NCI-H1436 (cell line): ENCODE measurements around the gene MND1.
A peak's percentile ranks its signal among the peaks of the same experiment; 100 is the strongest.

Source experiments
- DNase-seq: peaks from one replicate; lab custom pipeline; 2025; lab: John Stamatoyannopoulos, UW

MND1 gene, protein sequence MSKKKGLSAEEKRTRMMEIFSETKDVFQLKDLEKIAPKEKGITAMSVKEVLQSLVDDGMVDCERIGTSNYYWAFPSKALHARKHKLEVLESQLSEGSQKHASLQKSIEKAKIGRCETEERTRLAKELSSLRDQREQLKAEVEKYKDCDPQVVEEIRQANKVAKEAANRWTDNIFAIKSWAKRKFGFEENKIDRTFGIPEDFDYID

DNA sequence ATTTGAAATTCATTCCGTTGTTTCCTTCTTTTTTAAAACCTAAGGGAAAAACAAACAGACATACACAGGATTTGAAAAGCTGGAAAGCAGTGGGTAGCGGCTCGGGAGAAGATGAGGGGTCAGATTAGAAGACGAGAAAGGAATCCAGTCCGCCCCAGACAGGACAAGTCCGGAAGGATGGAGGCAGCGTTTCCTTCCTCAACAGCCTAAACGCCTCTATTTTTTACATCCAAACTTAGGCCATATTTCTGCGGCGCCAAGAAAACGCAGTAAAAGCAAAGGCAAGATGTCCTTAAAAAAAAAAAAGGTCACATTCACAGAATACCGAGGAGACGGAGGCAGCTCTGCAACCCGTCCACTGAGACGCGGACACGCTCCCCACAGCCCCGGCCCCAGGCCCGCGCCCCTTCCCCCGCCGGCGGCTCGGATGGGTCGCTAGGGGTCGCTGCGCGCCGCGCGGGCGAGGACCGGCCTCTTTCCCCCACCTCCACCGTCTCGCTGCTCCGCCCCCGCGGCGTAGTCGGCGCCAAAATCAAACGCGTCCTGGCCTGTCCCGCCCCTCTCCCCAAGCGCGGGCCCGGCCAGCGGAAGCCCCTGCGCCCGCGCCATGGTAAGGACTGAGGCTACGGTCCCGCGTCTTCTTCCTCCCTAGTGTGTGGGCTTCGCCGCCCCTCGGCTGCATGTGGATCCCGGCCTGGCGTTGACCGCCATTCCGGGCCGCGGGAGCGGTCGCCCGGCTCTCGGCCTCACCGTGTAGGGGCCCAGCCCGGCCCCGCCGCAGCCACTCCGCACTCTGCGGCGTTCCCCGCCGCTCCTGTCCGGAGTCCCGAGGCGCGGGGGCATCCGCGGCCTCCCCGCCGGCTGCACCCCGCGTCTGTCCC is at the start of gene MND1:
TSS of gene MND1 (plus strand) at position 558 of the 881 bp plus-strand sequence. CDS start at position 608, 50 bp downstream.
- DNase-seq: peak; percentile 85

DNA sequence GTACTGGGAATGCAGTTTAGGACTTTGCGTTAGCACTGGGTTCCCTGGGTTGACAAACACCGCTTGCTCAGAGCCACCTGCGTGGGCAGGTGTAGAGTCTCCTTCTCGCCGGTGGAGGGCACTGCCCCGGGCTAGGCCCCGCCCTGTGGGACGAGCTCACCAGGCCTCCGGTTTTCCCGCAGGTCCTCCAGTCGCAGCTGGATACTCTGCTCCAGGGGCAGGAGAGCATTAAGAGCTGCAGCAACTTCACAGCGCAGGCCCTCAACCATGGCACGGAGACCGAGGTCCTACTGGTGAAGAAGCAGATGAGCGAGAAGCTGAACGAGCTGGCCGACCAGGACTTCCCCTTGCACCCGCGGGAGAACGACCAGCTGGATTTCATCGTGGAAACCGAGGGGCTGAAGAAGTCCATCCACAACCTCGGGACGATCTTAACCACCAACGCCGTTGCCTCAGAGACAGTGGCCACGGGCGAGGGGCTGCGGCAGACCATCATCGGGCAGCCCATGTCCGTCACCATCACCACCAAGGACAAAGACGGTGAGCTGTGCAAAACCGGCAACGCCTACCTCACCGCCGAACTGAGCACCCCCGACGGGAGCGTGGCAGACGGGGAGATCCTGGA is 49.2 kb upstream of the MND1 start:
- no peak for DNase-seq

DNA sequence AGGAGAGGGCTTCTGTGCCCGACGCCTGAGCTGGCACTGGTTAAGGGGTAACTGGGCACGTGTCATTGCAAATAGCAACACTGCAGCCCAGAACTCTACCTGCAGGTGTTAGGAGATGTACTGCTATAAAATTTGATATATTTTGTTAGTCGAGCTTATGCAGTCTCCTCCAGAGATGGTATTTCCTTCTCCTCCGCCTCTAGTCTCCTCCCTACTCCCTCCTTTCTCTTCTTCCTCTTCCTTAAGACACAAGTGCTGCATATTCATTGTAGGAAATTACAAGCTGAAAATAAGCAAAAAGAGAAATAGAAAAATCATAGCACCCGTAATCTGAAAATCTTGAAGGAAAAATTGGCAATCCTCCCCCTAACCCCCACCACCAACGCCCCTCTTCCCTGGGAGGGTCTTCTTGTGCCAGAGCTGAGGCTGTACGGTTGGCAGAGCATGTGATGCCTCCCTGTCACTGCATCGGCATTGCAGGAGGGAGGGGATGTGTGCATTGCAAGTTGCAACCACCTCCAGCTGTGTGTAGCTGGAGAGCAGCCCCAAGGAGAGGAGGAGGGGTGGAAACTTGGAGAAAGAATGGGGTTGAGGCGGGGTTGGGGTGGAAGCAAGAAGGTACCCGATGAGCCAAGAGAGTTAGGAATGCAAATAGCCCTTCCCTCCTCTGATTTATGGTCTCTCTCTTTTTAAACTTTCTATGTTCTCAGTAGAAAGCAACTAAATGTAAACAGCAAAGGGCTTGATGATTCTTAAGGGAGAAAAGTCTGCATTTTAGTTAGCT is 48.3 kb upstream of the MND1 start:
- DNase-seq: no peak

DNA sequence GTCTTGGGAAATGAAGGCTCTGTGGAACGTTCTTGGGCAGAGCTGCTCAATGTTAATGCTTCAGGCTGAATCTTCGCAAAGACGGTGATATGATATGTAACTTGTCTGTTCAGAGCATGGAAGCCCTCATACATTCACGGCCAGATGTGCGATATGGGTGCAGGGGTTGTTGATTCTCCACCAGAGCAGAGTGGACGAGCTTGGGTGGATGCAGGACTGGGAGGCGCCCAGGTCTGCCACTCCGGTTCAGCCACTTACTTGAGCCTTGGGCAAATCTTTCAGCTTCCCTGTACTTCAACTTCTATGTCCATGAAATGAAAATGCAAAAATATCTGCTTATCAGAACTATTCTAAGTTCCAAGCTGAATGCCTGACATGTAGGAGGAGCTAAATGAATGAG is 47.4 kb upstream of the MND1 start:
- no peak for DNase-seq

DNA sequence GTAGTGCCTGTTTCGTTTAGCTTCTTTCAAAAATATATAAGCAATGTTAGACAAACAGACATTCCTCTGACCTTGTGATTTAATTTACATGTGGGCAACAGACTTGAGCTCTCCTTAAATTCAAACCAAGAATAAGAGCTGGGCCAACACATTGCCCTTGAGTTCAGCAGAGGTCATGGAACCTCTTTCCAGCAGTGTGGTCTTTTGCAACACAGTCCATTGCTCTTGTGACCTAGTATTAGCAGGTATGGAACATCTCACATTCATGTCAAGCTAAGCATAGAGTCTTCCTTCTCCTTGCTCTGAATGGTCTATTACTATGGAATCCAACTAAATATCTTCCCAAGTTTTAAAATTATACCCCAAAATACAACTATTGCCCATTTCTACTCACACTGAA is 33.7 kb upstream of the MND1 start:
- DNase-seq: no peak

DNA sequence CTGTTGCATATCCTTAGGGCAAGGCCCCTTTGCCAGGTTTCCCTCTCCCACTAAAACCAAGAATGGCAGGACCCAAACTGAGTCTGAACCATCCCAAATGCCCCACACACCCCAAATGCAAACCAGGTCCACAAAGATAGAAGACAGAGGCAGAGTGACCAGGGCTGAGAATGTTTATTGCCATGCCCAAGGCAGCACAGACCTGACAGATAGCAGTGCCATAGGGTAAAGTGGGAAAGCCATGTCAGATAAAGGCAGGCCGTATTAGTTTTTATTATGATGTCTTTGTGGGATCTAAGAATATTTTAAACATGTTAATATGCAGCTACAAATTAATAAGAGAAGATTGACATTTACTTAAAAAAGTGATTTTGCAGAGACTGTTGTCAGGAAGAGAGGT is 29.6 kb upstream of the MND1 start:
- no peak for DNase-seq

DNA sequence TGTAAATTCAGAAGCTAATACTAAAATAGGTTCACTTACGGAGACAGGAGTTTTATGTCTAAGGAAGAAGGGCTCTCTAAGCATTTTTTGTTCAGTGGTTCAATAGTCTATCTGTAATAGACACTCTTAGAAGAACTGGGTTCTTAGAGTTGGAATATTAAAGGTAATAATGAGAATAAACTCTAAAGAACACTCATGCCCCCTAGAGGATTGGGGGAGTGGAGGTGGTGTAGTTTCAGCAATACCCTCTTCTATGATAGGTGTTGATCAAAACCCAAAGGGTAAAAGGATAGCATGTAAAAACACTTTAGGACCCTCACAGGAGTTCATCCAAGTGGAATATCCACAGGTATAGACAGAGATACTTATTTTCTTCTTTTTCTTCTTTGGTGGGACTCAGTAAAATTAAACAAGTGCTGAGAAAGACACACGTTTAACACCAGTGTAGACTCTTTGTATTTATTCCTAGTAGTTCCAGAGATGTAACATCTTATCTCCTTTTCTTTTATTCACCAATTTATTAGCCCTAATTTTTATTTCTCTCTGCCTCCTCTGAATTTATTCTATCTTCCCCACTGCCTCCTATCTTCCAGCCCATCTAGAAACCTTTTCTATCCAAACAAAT is 25.7 kb upstream of the MND1 start:
- peak; percentile 67 for DNase-seq

DNA sequence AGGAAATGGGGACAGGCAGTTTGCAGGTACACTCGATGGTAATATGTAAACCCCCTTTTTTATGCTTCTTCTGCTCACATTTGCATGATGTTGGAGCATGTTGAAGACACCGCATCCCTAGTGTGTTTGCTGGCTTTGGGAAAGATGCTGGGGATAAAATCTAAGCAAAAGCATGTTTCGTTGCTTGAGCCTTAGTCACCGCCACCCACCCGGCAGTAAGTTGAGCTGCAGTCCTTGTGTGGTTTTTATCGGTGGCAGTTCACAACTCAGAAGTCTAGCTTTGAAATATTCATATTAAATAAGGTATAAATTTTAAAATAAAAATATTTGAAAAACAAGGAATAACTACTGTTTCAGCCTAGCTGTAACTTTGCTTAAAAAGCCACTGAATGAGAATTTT is 21.7 kb upstream of the MND1 start:
- DNase-seq: no peak

DNA sequence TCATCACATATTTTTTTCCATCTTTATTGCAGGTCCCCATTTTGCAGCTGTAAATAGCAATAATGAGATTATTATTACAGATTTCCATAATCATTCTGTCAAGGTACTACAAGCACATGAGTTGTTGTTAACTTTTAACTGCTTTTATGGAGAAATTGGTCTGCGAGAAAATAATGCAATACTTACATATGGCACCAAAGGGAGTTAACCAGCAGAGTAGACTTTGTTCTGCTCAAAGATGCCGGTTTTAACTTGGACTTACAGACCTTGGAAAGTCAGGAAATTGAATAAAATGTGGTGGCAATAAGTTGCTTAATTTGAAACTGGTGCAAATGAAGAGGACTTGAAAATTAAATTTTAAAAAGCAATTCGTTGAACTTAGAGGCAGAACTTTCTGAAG is 20.4 kb upstream of the MND1 start:
- DNase-seq: no peak

DNA sequence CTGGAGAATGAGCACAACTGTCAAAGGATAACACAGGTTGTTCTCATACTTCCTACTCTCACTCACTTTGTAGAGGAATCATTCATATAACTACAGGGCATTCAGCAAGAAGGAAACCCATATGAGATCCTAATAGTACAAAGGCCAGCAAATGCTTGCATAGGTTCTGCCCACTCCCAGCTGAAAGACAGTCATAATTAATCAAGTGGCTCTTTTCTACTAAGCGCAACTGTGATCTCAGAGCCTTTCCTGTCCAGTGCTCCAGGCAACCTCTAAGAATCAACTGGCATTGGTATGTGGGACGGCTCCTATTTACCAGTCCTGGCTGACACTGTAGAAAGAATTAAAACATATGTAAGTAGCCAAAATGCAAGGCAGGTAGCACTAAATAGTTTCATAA is 18.9 kb upstream of the MND1 start:
- no peak for DNase-seq

DNA sequence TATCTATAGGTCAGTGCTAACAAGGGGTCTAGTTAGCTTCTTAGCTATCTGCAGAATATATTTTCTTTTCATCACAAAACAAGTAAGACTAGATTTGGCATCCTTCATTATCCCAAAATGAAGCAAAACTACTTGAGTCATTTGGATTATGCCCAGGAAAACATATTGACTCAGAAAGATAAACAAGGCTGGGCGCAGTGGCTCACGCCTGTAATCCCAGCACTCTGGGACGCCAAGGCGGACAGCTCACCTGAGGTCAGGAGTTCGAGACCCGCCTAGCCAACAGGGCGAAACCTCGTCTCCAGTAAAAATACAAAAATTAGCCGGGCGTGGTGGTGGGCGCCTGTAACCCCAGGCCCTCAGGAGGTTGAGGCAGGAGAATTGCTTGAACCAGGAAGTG is 18.0 kb upstream of the MND1 start:
- no peak for DNase-seq

DNA sequence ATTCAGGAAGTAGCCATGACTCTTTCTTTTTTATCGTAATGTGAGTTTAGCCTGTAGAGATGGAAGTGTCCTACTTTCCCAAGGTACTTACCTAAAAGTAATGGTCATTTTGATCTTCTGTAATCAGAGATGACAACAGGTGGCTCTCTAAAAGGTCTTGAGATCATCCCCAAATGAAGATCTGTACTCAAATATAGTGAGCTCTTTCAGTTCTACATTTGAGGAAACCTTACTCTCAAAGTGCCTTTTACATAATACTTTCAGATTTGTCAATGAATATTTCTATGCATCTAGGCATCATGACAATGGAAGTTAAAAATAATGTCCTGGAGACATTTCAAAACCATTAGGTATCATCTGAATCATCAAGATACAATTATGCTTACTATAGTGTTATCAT is 17.2 kb upstream of the MND1 start:
- no peak for DNase-seq

DNA sequence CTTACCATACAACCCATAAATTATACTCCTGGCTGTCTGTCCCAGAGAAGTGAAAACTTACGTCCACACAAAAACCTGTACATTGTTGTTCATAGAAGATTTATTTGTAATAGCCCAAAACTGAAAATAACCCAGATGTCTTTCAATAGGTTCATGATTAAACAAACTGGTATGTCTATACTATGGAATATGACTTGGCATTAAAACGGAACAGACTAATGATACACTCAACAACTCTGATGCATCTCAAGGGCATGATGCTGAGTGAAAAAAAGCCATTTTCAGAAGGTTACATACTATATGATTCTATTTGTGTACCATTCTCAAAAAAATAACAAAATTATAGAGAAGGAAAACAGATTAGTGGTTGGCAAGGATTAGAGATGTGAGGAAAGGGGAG is 11.6 kb upstream of the MND1 start:
- no peak for DNase-seq

DNA sequence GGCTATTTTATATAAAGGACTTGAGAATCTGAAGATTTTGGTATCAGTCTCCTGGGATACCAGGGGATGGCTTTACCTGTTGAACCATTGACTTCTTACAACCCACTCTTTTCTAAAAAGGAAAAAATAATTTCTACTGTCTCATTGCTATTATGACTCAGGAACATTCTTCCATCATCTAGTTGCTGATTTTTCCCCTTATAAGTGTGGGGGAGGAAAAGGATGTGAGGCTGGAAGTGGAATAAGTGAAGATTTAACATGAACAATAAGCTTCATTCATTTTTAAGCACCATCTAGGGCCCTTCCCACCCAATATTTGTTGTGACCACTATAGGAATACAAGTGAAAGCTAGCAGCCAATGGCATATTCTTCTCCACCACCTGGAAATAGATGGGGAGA is 10.6 kb upstream of the MND1 start:
- DNase-seq: no peak

DNA sequence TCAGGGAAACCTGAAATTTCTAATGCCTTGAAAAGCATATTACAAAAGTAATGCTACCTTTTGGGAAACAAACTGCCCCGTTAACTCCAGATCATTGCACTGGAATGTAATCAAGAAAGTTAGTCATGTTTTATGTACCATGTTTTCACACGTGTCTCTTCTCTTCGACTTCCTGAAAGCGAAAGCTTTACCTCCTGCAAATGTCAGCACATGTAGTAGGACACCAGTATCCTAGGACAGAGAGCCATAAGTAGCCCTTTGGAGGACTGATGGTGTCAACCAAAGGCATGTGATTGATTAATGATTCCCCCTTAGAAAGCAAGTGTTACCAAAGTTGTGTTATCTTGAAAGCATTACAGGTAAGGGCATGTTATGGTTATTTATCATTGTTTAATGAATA is 8.8 kb upstream of the MND1 start:
- no peak for DNase-seq

DNA sequence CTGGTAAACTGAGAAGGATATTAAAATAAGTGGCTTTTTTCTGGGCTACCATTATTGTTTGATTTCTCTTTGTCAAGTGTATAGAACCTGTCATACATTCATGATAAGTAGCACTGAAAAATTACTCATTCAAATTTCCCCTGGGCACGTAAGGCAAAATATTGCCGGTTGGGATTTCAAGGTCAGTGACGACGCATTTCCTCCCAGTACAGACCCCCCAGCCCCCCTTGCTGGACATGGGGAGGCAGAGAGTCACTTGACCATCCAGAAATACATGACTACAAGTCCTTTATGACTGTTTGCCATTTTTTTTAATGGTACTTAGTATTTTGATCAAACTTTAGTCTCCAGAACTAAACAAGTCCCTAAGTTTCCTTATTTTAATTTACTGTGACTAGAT is 6.8 kb upstream of the MND1 start:
- no peak for DNase-seq

DNA sequence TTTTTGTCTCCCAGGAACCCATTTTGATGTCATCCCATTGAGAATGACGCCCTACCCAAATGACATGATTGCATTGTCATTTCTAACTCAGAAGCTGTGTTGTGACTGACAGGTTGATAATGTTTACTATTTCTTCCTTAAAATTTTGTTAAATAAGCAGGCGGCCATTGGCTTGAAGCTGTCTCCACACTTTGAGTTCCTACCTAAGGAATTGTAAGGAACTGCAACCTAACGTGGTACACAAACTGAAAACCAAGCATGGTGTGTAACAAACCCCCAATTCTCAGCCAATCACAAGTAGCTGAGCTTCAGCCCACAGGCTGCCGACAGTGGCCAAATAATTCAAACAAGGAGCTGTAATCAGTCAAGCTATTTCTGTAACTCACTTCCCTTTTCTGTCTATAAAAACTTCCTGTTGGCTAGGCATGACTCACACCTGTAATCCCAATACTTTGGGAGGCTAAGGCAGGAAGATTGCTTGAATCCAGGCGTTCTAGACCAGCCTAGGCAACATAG is 2.9 kb upstream of the MND1 start:
- DNase-seq: no peak

DNA sequence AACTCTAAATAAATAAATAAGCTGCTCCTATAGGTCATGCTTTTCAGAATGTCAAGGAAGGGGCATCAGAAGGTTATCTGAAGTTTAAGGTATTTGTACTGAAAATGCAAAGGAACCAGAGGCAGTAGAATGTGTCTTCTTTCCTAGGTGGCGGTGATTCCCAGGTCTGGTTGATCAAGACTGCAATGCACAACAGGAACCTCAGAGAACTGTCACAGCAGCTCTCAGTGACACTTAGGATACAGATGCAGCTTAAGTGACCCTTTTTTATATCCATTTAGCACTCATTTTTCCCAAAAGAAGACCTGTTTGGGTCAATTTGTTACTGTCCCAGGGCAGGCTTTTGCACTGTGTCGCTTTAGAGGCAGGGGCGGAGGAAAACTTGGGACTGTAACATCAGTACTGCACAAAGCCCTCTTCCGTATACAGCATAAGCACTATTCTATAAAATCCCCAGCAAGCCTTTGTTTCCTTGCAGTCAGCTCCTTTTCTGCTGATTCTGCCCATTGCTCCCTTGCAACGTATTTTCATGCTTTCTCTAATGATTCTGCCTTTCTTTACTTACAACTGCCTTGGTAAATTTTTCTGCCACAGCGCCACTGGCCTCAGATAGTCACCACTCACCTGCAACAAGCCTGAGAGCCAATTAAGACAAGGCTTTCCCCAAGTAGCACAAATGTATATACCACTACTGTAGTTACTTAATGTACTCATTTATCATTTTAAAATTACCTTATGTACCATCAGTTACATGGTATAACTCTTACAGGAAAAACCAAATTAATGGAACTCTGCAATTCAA is 1.5 kb upstream of the MND1 start:
- DNase-seq: no peak

DNA sequence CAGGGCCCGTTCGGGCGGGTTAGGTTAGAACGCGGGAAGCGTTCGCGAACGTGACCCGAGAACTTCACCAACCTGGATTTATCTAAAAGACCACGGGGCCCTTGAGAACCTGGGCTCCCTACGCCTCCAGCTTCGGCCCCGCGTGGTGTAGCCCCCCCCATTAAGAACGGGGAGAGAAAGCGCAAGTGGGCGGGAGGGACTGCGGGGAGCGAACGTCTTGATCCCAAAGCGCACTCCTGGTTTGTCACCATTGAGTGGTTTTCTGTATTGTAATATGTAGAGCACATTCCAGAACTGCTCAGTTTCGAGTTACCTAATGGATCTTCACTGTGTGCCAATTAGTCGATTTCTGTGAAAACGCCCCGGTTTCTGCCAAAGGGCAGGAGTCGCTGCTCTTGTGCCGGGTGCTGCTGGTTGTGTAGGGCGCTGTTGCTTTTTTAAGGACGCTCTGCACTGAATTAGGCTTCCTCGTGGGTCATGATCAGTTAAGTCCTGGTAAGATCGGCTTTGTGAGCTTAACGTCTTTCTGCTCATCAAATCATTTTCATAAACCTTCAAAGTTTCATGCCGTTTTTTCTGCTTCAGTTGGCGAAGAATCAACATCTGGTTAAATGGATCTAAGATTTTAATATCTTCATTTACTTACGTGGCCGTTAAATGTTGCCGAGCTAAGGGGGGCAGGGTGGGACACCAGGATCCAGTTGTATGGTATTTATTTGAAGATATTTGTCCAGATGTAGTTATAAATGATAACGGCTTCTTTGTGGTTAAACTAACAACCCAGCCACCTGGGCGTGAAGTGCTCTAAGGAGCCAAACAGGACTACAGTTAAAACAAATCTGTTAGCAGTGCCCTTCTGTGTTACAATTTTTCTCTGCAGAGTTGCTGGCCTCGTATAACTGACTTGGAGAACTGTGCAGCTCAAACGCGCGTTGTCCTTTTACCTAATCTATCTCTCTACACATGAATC is 809 bp downstream of the MND1 start:
- DNase-seq: peak; percentile 20

DNA sequence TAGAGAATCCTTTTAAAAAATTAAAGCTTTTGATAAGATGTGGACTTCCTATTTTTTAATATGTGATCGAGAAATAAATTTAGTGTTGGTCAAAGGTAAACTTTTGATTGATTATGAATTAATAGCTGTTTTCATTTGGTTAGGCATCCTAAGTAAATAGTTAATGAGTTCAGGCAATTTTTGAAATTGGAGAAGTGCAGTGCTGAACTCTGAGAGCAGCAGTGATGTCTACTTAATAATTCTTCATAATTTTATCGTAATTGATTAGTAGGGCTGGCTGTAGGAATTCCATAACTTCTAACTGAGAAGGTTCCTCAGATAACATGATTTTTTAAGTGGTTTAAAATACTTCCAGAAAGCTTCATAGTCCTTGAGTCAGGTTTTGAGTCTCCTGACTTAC is 1.5 kb downstream of the MND1 start:
- DNase-seq: no peak
